Fibroblast of mammary gland (primary cell): Measurements from ENCODE around the gene ARF6.
A peak's percentile ranks its signal among the peaks of the same experiment; 100 is the strongest.

ENCODE experiments used
- DNase-seq: peaks from one replicate; pipeline ENCODE4 v3.0.0-alpha.2; 2010; ENCODE audit warnings: low read depth
- H3K4me3 ChIP-seq: 2 replicates; pipeline ENCODE4 v1.5.1; 2011; ENCODE audit warnings: low read depth, mild to moderate bottlenecking, low read length, moderate library complexity; ENCODE audit not compliant: control insufficient read depth
- TF ChIP-seq, protein P1 (sequence below): conservative IDR thresholded peaks from 2 replicates; pipeline ENCODE4 v1.5.1; 2011; ENCODE audit warnings: low read depth, low read length, inconsistent platforms; ENCODE audit not compliant: control insufficient read depth, insufficient read depth

The ARF6 gene

DNA sequence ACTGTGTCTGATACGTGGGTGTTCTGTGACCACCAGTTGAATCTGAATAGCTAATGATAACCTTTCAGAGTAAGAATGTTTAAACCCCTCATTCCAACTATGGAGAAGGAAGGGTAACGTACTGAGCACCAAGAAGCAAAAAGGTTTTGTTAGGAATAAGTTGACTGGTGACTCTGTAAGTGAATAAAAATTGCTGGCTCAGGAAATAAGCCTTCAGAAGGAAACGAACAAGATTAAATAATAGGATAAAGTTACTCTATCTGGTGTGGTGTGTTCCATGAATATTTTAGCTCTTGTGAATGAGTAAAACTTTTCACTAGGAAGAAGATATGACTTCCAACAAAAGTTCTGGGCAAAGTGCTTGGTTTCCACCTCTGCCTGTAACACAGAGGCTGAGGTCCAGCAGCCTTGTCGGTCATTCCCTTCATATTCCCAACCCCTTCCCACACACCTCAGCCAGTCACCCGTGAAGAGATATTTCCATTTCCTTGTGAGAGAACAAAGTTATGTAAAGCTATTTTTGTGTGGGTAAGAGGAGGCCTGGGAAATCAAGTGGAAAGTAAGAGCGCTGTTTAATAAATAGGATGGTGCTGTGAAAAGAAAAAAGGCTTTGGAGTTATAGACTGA is 47.1 kb downstream of the ARF6 start:
- TF ChIP-seq, protein P1, sequence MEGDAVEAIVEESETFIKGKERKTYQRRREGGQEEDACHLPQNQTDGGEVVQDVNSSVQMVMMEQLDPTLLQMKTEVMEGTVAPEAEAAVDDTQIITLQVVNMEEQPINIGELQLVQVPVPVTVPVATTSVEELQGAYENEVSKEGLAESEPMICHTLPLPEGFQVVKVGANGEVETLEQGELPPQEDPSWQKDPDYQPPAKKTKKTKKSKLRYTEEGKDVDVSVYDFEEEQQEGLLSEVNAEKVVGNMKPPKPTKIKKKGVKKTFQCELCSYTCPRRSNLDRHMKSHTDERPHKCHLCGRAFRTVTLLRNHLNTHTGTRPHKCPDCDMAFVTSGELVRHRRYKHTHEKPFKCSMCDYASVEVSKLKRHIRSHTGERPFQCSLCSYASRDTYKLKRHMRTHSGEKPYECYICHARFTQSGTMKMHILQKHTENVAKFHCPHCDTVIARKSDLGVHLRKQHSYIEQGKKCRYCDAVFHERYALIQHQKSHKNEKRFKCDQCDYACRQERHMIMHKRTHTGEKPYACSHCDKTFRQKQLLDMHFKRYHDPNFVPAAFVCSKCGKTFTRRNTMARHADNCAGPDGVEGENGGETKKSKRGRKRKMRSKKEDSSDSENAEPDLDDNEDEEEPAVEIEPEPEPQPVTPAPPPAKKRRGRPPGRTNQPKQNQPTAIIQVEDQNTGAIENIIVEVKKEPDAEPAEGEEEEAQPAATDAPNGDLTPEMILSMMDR, result no peak
- no peak for DNase-seq
- H3K4me3 ChIP-seq, result no peak overlapping the region

DNA sequence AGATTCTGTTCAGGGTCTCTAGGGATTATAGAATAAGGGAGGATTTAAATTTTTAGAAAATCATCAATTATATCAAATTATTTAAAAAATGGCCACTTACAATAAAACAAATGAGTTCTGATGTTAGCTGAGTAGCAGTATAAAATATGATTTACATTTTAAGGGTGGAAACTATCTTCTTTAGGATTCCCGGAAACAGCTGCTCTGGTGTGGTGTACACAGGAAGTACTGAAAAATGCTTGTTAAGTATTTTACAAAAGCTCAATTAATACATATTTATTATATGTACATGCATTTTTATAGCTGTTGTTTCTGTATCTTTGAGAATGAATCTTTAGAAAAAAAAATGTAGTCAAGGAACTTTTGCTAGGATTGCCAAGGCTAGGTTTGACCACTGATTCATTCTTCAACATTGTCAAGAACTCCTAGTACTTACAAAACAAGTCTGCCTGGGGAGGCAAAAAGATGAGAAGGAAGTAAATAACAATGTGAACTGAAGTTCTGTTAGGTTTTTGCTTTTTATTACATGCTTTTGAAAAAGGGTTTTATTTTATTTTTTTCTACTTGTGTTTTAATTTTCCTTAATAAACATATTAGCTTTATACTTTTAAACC is 48.0 kb downstream of the ARF6 start:
- DNase-seq, result peak; percentile 51
- TF ChIP-seq, protein P1, result no peak
- H3K4me3 ChIP-seq, result no peak overlapping the region

DNA sequence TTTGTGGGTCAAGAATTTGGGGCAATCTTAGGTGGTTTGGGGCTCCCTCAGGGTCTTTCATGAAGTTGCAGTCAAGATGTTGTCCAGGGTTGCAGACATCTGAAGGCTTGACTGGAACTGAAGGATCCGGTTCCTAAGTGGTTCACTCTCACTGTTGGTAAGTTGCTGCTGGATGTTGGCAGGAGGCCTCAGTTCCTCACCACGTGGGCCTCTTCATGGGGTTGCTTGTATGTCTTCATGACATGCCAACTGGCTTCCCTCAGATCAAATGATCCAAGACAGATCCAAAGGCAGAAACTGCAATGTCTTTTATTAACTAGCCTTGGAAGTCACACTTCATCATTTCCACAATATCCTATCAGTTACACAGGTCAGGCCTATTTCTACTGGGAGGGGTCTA is 49.2 kb downstream of the ARF6 start:
- no peak overlapping the region for H3K4me3 ChIP-seq
- DNase-seq, result no peak
- TF ChIP-seq, protein P1, result no peak

DNA sequence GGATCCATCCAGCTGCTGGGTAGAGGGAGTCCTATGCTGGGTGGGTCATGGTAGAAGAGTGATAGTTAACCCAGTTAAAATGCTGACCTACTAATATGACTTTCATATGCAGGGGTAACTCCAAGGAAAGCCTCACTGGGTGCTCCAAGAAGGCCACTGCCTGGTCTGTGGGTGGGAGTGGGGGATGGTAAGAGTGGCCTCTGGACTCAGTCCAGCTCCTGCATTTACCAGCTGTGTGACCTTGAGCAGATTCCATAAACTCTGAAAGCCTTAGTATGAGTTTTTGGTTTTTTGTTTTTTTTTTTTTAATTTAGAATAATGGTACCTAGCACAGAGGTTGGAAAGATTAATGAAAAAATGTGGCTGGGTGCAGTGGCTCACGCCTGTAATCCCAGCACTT is 51.6 kb downstream of the ARF6 start:
- no peak overlapping the region for H3K4me3 ChIP-seq
- TF ChIP-seq, protein P1, result no peak
- DNase-seq, result no peak

DNA sequence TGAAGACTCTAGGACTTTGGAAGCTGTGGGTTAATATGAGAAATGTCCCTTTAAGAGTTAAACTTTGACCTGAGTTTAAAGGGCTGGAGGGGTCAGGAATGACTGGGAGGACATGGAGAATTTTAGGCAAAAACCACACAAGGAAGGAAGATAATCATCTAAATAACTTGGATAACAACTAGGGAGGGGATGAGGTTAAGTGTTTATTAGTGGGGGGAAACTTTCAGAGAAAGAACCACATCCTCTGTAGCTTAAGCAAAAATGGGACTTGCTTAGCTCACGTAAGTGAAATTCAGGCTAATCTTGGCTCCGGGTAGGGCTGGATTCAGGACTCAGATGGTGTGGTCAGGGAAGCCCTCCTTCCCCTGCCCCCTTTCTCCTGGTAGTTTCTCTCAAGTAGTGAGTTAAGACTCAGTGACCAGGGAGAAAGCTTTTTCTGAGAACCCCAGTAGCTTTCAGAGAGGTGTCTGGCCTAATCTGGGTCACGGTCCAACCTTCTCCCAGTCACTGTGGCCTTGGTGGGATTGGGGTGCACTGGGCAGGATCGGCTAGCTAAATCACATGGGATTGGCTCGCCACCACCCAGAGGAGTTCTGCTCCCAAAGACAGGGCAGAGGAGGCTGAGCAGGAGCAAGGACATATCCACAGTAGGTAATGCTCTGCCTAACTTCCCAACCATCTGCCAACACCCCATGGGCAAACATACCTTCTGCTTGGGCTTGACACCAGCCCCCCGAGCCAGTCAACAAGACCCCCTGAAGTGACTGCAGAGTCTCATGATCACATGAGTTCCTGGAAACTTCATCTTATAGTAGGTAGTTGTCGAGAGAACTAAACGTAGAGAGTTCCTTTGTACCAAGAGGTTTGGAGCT is 52.8 kb downstream of the ARF6 start:
- TF ChIP-seq, protein P1, result no peak
- no peak for DNase-seq
- H3K4me3 ChIP-seq, result no peak overlapping the region
